ENCODE measurements around the gene ORMDL2.

DNA sequence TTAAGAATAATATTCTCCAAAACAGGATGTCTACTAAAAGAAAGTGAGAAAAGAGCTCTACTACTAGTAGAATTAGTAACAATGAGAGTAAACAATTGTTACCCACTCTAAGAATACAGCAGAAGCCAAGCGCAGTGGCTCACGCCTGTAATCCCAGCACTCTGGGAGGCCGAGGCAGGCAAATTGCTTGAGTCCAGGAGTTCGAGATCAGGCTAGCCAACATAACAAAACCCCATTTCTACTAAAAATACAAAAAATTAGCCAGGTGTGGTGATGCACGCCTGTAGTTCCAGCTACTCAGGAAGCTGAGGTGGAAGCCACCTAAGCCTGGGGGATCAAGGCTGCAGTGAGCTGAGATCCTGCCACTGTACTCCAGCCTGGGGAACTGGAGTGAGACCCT is 6.9 kb downstream of the ORMDL2 start:
- TF ChIP-seq EZH2phosphoT487 (IDR thresholded peaks at IDR 0.05; ENCODE audit: low read depth): no peak
- TF ChIP-seq, protein P1, sequence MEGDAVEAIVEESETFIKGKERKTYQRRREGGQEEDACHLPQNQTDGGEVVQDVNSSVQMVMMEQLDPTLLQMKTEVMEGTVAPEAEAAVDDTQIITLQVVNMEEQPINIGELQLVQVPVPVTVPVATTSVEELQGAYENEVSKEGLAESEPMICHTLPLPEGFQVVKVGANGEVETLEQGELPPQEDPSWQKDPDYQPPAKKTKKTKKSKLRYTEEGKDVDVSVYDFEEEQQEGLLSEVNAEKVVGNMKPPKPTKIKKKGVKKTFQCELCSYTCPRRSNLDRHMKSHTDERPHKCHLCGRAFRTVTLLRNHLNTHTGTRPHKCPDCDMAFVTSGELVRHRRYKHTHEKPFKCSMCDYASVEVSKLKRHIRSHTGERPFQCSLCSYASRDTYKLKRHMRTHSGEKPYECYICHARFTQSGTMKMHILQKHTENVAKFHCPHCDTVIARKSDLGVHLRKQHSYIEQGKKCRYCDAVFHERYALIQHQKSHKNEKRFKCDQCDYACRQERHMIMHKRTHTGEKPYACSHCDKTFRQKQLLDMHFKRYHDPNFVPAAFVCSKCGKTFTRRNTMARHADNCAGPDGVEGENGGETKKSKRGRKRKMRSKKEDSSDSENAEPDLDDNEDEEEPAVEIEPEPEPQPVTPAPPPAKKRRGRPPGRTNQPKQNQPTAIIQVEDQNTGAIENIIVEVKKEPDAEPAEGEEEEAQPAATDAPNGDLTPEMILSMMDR (IDR thresholded peaks at IDR 0.05; ENCODE audit: low read depth, low read length): no peak

Data from OCI-LY3 (cell line).